Stimulated activated CD4-positive, alpha-beta T cell treated with anti-CD3 and anti-CD28 coated beads, Interleukin-1b, Interleukin-23, amount 100 ng/mL, for 24 hours (primary cell): ENCODE data around the gene RASAL2.
"Not testable (repeated sequence)": the region's sequence is repeated elsewhere in the genome, so short reads cannot be mapped to it uniquely, and the experiment has no call there.

Experiments used
- DNase-seq, 4 experiments: peaks; one replicate each; pipeline ENCODE4 v3.0.0-alpha.2; 2020; ENCODE audit warnings: low read depth in 4 of 4, low spot score in 1 of 4

RASAL2 gene

GRCh38 chr1:178071811-178072210 lies 22.1 kb upstream of the RASAL2 start:
- no peak for DNase-seq

GRCh38 chr1:178072326-178072725 lies 21.6 kb upstream of the RASAL2 start:
- DNase-seq = no peak

GRCh38 chr1:178075333-178075732 lies 18.6 kb upstream of the RASAL2 start:
- DNase-seq = no peak

- no peak for DNase-seq
These were observed 17.3 kb upstream of the RASAL2 start for GRCh38 chr1:178076607-178077006.

GRCh38 chr1:178077917-178078316 lies 16.0 kb upstream of the RASAL2 start:
- DNase-seq = no peak

- no peak for DNase-seq
These were observed 7.6 kb upstream of the RASAL2 start for GRCh38 chr1:178086294-178086693.

- DNase-seq = no peak
These were observed 7.1 kb upstream of the RASAL2 start for GRCh38 chr1:178086766-178087165.

GRCh38 chr1:178088651-178089050 lies 5.3 kb upstream of the RASAL2 start:
- no peak for DNase-seq

GRCh38 chr1:178091454-178091853 lies 2.5 kb upstream of the RASAL2 start:
- not testable (repeated sequence) for DNase-seq

- DNase-seq = no peak
These were observed 1.7 kb upstream of the RASAL2 start for GRCh38 chr1:178091986-178092745.

GRCh38 chr1:178092878-178093493 lies 918 bp upstream of the RASAL2 start:
- no peak for DNase-seq

- DNase-seq = peak in 2 of 4 experiments; percentile 31 to 45
These were observed 382 bp upstream of the RASAL2 start for GRCh38 chr1:178093494-178093950.

GRCh38 chr1:178094739-178095645 lies 1.1 kb downstream of the RASAL2 start:
- no peak for DNase-seq

GRCh38 chr1:178096421-178096820 lies 2.5 kb downstream of the RASAL2 start:
- no peak for DNase-seq

GRCh38 chr1:178098262-178098661 lies 4.4 kb downstream of the RASAL2 start:
- no peak for DNase-seq

GRCh38 chr1:178101266-178101630 lies 7.3 kb downstream of the RASAL2 start:
- DNase-seq = no peak

- DNase-seq = no peak
These were observed 7.8 kb downstream of the RASAL2 start for GRCh38 chr1:178101654-178102053.

GRCh38 chr1:178102218-178102617 lies 8.3 kb downstream of the RASAL2 start:
- no peak for DNase-seq

GRCh38 chr1:178107823-178108222 lies 13.9 kb downstream of the RASAL2 start:
- no peak for DNase-seq

GRCh38 chr1:178109348-178110143 lies 15.6 kb downstream of the RASAL2 start:
- DNase-seq = no peak

GRCh38 chr1:178115260-178115659 lies 21.4 kb downstream of the RASAL2 start:
- DNase-seq = no peak
